T-cell (primary cell): ENCODE measurements around the gene BCL2L11. TPM values are rescaled to one million over a fixed set of nuclear protein-coding genes. Genes with fewer than 3 reads are reported as not detected.
A peak's percentile ranks its signal among the peaks of the same experiment; 100 is the strongest.

Experiments used
- ATAC-seq, 4 experiments: fragments of 200-7000 bp in 3 of 4; fragments of 150-1000 bp in 1 of 4; cut with Tn5 transposase; replicated peaks in 1 of 4; 1 replicate in 3 of 4; 2 replicates in 1 of 4; pipeline ENCODE4 v1.10.0; 2021; ENCODE audit warnings: moderate library complexity in 3 of 4, mild to moderate bottlenecking in 2 of 4, moderate number of reproducible peaks in 1 of 4
- CTCF ChIA-PET, 2 donors: fragments of 300-600 bp; sonication (Branson Sonifier 250); formaldehyde crosslinking; loops; one replicate each; lab custom pipeline; 2022; ENCODE audit warnings: antibody characterized with exemption in 2 of 2; lab: Charles Lee
- POLR2A ChIA-PET, 2 donors: fragments of 300-600 bp; sonication (Branson Sonifier 250); formaldehyde crosslinking; loops; one replicate each; lab custom pipeline; 2022; ENCODE audit warnings: antibody characterized with exemption in 2 of 2; lab: Charles Lee
- DNase-seq, 35 experiments: peaks; one replicate each; pipeline versions ENCODE4 v3.0.0 to v3.0.0-alpha.2; 2013 to 2023
- H3K27ac ChIP-seq: one replicate; pipeline ENCODE4 v1.5.1; 2013; ENCODE audit warnings: low read length
- H3K27me3 ChIP-seq, 2 experiments: replicated peaks in 1 of 2; 1 replicate in 1 of 2; 2 replicates in 1 of 2; pipeline versions ENCODE4 v1.6.1 to v1.7.0; 2013; ENCODE audit warnings: low read length in 1 of 2, mixed read lengths in 1 of 2; ENCODE audit not compliant: control insufficient read depth in 2 of 2, insufficient read depth in 2 of 2; ENCODE audit errors: extremely low read depth in 1 of 2
- H3K36me3 ChIP-seq, 2 donors: 1 replicate in 1 of 2; 2 replicates in 1 of 2; pipeline versions ENCODE4 v1.6.1 to v1.7.0; 2013; ENCODE audit warnings: low read length in 1 of 2; ENCODE audit not compliant: control insufficient read depth in 2 of 2, insufficient read depth in 1 of 2; ENCODE audit errors: extremely low read depth in 1 of 2
- H3K4me1 ChIP-seq, 2 experiments: 1 replicate in 1 of 2; 2 replicates in 1 of 2; pipeline versions ENCODE4 v1.6.1 to v1.7.0; 2013; ENCODE audit warnings: low read length in 2 of 2, mixed read lengths in 1 of 2; ENCODE audit not compliant: insufficient read depth in 2 of 2, control insufficient read depth in 1 of 2; ENCODE audit errors: extremely low read depth in 1 of 2
- H3K4me3 ChIP-seq, 2 donors: 1 replicate in 1 of 2; 2 replicates in 1 of 2; pipeline versions ENCODE4 v1.5.1 to v1.7.0; 2013; ENCODE audit warnings: mild to moderate bottlenecking in 2 of 2, low read length in 1 of 2, moderate library complexity in 1 of 2; ENCODE audit not compliant: control insufficient read depth in 1 of 2; ENCODE audit errors: extremely low read depth in 1 of 2
- H3K9me3 ChIP-seq: 2 replicates; pipeline ENCODE4 v1.7.0; 2013
- H3K27ac Mint-ChIP-seq, 2 donors: one replicate each; pipeline ENCODE4 v1.8.0; 2020 to 2021; ENCODE audit warnings: mild to moderate bottlenecking in 2 of 2, mixed read lengths in 2 of 2
- H3K27me3 Mint-ChIP-seq, 2 donors: one replicate each; pipeline ENCODE4 v1.8.0; 2021 to 2022; ENCODE audit warnings: mixed read lengths in 2 of 2
- H3K36me3 Mint-ChIP-seq: one replicate; pipeline ENCODE4 v1.8.0; 2021; ENCODE audit warnings: mixed read lengths
- H3K4me1 Mint-ChIP-seq, 3 donors: one replicate each; pipeline ENCODE4 v1.8.0; 2020 to 2022; ENCODE audit warnings: mixed read lengths in 3 of 3, mild to moderate bottlenecking in 1 of 3
- H3K4me3 Mint-ChIP-seq, 3 donors: one replicate each; pipeline ENCODE4 v1.8.0; 2020 to 2022; ENCODE audit warnings: mild to moderate bottlenecking in 3 of 3, mixed read lengths in 3 of 3, moderate library complexity in 3 of 3
- H3K9me3 Mint-ChIP-seq, 3 donors: one replicate each; pipeline ENCODE4 v1.8.0; 2020 to 2022; ENCODE audit warnings: mixed read lengths in 3 of 3
- WGBS: methylation state at CpG from one replicate; pipeline ENCODE4 v1.1.5; 2013; ENCODE audit warnings: missing lambda C conversion rate; ENCODE audit not compliant: insufficient coverage; 5-methylcytosine and 5-hydroxymethylcytosine counted together
- total RNA-seq, 35 experiments: library from RNA in 6 of 35; stranded (reverse) in 6 of 35; fragments of 120-200 nt in 1 of 35; gene quantifications; one replicate each; pipeline versions ENCODE4 v1.2.1 to v1.2.4 and lab custom pipeline; 2013 to 2026

BCL2L11 gene
- total RNA-seq, 5 donors from 2014 or later (not counting 1 experiment from before 2014, with no cell fraction given) = 24.1 to 47.0 (median 34.6) TPM

GRCh38 chr2:111161971-111162370 lies 41.3 kb downstream of the BCL2L11 start:
- H3K36me3 ChIP-seq = peaks cover 9 to 20% of the 10 kb centered on the region in 2 donors
- Mint-ChIP-seq H3K4me1 (peaks cover 38 to 41% (median 38%) of the 10 kb centered on the region in 3 donors), H3K4me3 (no peak overlapping the region), H3K27ac (no peak overlapping the region), H3K36me3 (peaks cover 42% of the 10 kb centered on the region), H3K9me3 (no peaks in the 10 kb centered on the region), H3K27me3 (no peaks in the 10 kb centered on the region)
- ATAC-seq = no peak
- 89% methylated on average over 9 of the region's 12 CpGs for WGBS
- H3K4me1 ChIP-seq = peaks cover 25 to 30% of the 10 kb centered on the region in 2 experiments
- ChIA-PET CTCF (no interaction called here), POLR2A (no interaction called here)
- H3K27ac ChIP-seq = no peak overlapping the region
- DNase-seq = no peak
- H3K4me3 ChIP-seq = no peak overlapping the region
- H3K27me3 ChIP-seq = no peaks in the 10 kb centered on the region
- H3K9me3 ChIP-seq = no peaks in the 10 kb centered on the region

- Histone ChIP-seq H3K27ac (no peak overlapping the region), H3K4me3 (no peak overlapping the region), H3K9me3 (no peaks in the 10 kb centered on the region), H3K36me3 (peaks cover 9 to 20% of the 10 kb centered on the region in 2 donors), H3K27me3 (no peaks in the 10 kb centered on the region), H3K4me1 (peaks cover 24% of the 10 kb centered on the region in 2 experiments)
- Mint-ChIP-seq H3K9me3 (no peaks in the 10 kb centered on the region), H3K4me3 (peak overlapping the region in 1 of 3 donors; percentile 30), H3K27me3 (no peaks in the 10 kb centered on the region), H3K27ac (peak overlapping the region in 1 of 2 donors; percentile 45), H3K36me3 (peaks cover 42% of the 10 kb centered on the region), H3K4me1 (peaks cover 30 to 40% (median 38%) of the 10 kb centered on the region in 3 donors)
- DNase-seq = peak in 1 of 35 experiments; percentile 12
- WGBS = 20% methylated on average over 4 of the region's 12 CpGs
- ATAC-seq = peak in 1 of 4 experiments; percentile 57
- ChIA-PET CTCF (interaction anchor here (0.5 to 0.7 kb wide), 3 partner anchors 102 to 1579 kb away, joined by 3 to 16 read pairs (median 6); no protein-coding TSS in a partner anchor), POLR2A (no interaction called here)
These were observed 42.1 kb downstream of the BCL2L11 start for GRCh38 chr2:111162718-111163331.

- ChIA-PET POLR2A (interaction anchor here in 1 of 2 donors (0.6 kb wide), 1 partner anchor 23 kb away, joined by 4 read pairs; no protein-coding TSS in a partner anchor), CTCF (interaction anchor here in 1 of 2 donors (0.6 kb wide), 1 partner anchor 331 kb away, joined by 6 read pairs; no protein-coding TSS in a partner anchor)
- WGBS = 100% methylated on average over 7 of the region's 12 CpGs
- H3K4me1 Mint-ChIP-seq = peaks cover 26 to 45% (median 44%) of the 10 kb centered on the region in 3 donors
- no peaks in the 10 kb centered on the region for H3K9me3 ChIP-seq
- peaks cover 42% of the 10 kb centered on the region for H3K36me3 Mint-ChIP-seq
- no peaks in the 10 kb centered on the region for H3K27me3 Mint-ChIP-seq
- H3K27ac Mint-ChIP-seq = no peak overlapping the region
- peaks cover 9 to 20% of the 10 kb centered on the region in 2 donors for H3K36me3 ChIP-seq
- peaks cover 21 to 22% of the 10 kb centered on the region in 2 experiments for H3K4me1 ChIP-seq
- ATAC-seq = no peak
- H3K27ac ChIP-seq = no peak overlapping the region
- no peaks in the 10 kb centered on the region for H3K27me3 ChIP-seq
- no peaks in the 10 kb centered on the region for H3K9me3 Mint-ChIP-seq
- H3K4me3 ChIP-seq = no peak overlapping the region
- H3K4me3 Mint-ChIP-seq = no peak overlapping the region
- no peak for DNase-seq
These were observed 43.4 kb downstream of the BCL2L11 start for GRCh38 chr2:111164078-111164477.

GRCh38 chr2:111165084-111165483 lies 44.4 kb downstream of the BCL2L11 start:
- Mint-ChIP-seq H3K4me3 (no peak overlapping the region), H3K36me3 (peaks cover 40% of the 10 kb centered on the region), H3K27me3 (no peaks in the 10 kb centered on the region), H3K9me3 (no peaks in the 10 kb centered on the region), H3K27ac (no peak overlapping the region), H3K4me1 (peaks cover 20 to 43% (median 42%) of the 10 kb centered on the region in 3 donors)
- ChIA-PET POLR2A (no interaction called here), CTCF (no interaction called here)
- Histone ChIP-seq H3K36me3 (peaks cover 9 to 20% of the 10 kb centered on the region in 2 donors), H3K27me3 (no peaks in the 10 kb centered on the region), H3K4me3 (no peak overlapping the region), H3K9me3 (no peaks in the 10 kb centered on the region), H3K4me1 (peaks cover 18 to 20% of the 10 kb centered on the region in 2 experiments), H3K27ac (no peak overlapping the region)
- 97% methylated on average over 7 of the region's 7 CpGs for WGBS
- ATAC-seq (no peak), DNase-seq (no peak)

- Histone ChIP-seq H3K4me1 (peaks cover 18 to 20% of the 10 kb centered on the region in 2 experiments), H3K4me3 (no peak overlapping the region), H3K36me3 (peaks cover 9 to 16% of the 10 kb centered on the region in 2 donors), H3K9me3 (no peaks in the 10 kb centered on the region), H3K27me3 (no peaks in the 10 kb centered on the region), H3K27ac (no peak overlapping the region)
- POLR2A ChIA-PET = no interaction called here
- H3K4me1 Mint-ChIP-seq = peaks cover 16 to 40% (median 35%) of the 10 kb centered on the region in 3 donors
- H3K9me3 Mint-ChIP-seq = no peaks in the 10 kb centered on the region
- ATAC-seq = no peak
- no peak overlapping the region for H3K27ac Mint-ChIP-seq
- H3K36me3 Mint-ChIP-seq = peaks cover 33% of the 10 kb centered on the region
- no peak for DNase-seq
- CTCF ChIA-PET = no interaction called here
- 92% methylated on average over 3 of the region's 5 CpGs for WGBS
- no peaks in the 10 kb centered on the region for H3K27me3 Mint-ChIP-seq
- no peak overlapping the region for H3K4me3 Mint-ChIP-seq
These were observed 45.4 kb downstream of the BCL2L11 start for GRCh38 chr2:111166115-111166514.

- Histone ChIP-seq H3K4me3 (no peak overlapping the region), H3K9me3 (no peaks in the 10 kb centered on the region), H3K27ac (no peak overlapping the region), H3K36me3 (peaks cover 7 to 16% of the 10 kb centered on the region in 2 donors), H3K4me1 (peaks cover 12 to 17% of the 10 kb centered on the region in 2 experiments), H3K27me3 (peaks cover 0 to 3% of the 10 kb centered on the region in 2 experiments)
- 92% methylated on average over 2 of the region's 9 CpGs for WGBS
- H3K4me1 Mint-ChIP-seq = peaks cover 15 to 33% (median 29%) of the 10 kb centered on the region in 3 donors
- H3K4me3 Mint-ChIP-seq = no peak overlapping the region
- POLR2A ChIA-PET = no interaction called here
- H3K27ac Mint-ChIP-seq = no peak overlapping the region
- H3K9me3 Mint-ChIP-seq = no peaks in the 10 kb centered on the region
- CTCF ChIA-PET = no interaction called here
- no peaks in the 10 kb centered on the region for H3K27me3 Mint-ChIP-seq
- no peak for ATAC-seq
- DNase-seq = no peak
- H3K36me3 Mint-ChIP-seq = peaks cover 26% of the 10 kb centered on the region
These were observed 46.6 kb downstream of the BCL2L11 start for GRCh38 chr2:111167076-111167862.
